ENCODE results near the gene TMC5. TPM values are rescaled to one million over a fixed set of nuclear protein-coding genes. Genes with fewer than 3 reads are reported as not detected.

TMC5 gene
- total and polyA plus RNA-seq, 2 of the 8 experiments (the other 6 are each of a cell fraction or from before 2014, with no cell fraction given), result 1.6 to 1.8 TPM

- H3K79me2 ChIP-seq (ENCODE audit: control insufficient read depth in 1 of 2, insufficient read depth in 2 of 2, low read length in 2 of 2), result no peaks in the 10 kb centered on the region
- no peak overlapping the region for H2BK12ac ChIP-seq (ENCODE audit: low read depth, low read length)
- H3K9ac ChIP-seq (replicated peaks in 1 of 4; ENCODE audit: extremely low read depth in 1 of 4, low read depth in 3 of 4, low read length in 3 of 4), result no peak overlapping the region
- H4K20me1 ChIP-seq (replicated peaks in 1 of 2; ENCODE audit: control insufficient read depth in 1 of 2, insufficient read depth in 2 of 2, low read length in 2 of 2), result no peaks in the 10 kb centered on the region
- 62% methylated on average over 2 of the region's 2 CpGs; no CpG with 5 or more reads in 1 of the 2 experiments for WGBS, 2 experiments (ENCODE audit: extremely low coverage in 1 of 2, insufficient coverage in 1 of 2, insufficient read length in 1 of 2, insufficient replicate concordance in 2 of 2, low coverage in 1 of 2, low lambda C conversion rate in 2 of 2, missing lambda C conversion rate in 1 of 2)
- H4K8ac ChIP-seq (ENCODE audit: extremely low read depth, insufficient read depth, low read length), result no peak overlapping the region
- H3K18ac ChIP-seq (ENCODE audit: extremely low read depth, low read length), result no peak overlapping the region
- no peak overlapping the region for H3K4me3 ChIP-seq (ENCODE audit: extremely low read depth in 1 of 4, insufficient read depth in 2 of 4, low read depth in 3 of 4, low read length in 4 of 4)
- H3K23ac ChIP-seq (ENCODE audit: insufficient read length), result no peak overlapping the region
- H4K91ac ChIP-seq (replicated peaks; ENCODE audit: insufficient read length, low read length), result no peak overlapping the region
- H3K36me3 ChIP-seq (ENCODE audit: control insufficient read depth in 2 of 4, insufficient read depth in 4 of 4, low read length in 3 of 4), result no peaks in the 10 kb centered on the region
- H2BK5ac ChIP-seq (ENCODE audit: low read depth, low read length), result no peak overlapping the region
- H3K23me2 ChIP-seq (ENCODE audit: low read depth, low read length), result no peaks in the 10 kb centered on the region
- H3K9me3 ChIP-seq (ENCODE audit: insufficient read depth in 2 of 2, low read depth in 1 of 2, low read length in 1 of 2), result no peaks in the 10 kb centered on the region
- TF ChIP-seq TCF12 (IDR thresholded peaks at IDR 0.05; ENCODE audit: low read depth, low read length) (no peak), CBX5 (IDR thresholded peaks at IDR 0.05; ENCODE audit: low read depth, low read length) (no peak), CBX8 (IDR thresholded peaks at IDR 0.05; ENCODE audit: borderline replicate concordance, low read depth, low read length) (no peak), MAFK (IDR thresholded peaks at IDR 0.05; ENCODE audit: low read depth, low read length) (no peak), POU5F1 (IDR thresholded peaks at IDR 0.05; ENCODE audit: low read depth, low read length) (no peak), PHF8 (conservative IDR thresholded peaks at IDR 0.05; ENCODE audit: low read depth, low read length) (no peak), BRCA1 (IDR thresholded peaks at IDR 0.05; ENCODE audit: low read depth, low read length) (no peak)
- H2BK15ac ChIP-seq (ENCODE audit: low read length), result no peak overlapping the region
- no peaks in the 10 kb centered on the region for H3K79me1 ChIP-seq (ENCODE audit: low read depth, low read length)
- FAIRE-seq (no peak), DNase-seq (ENCODE audit: low read depth in 1 of 2, low spot score in 2 of 2) (no peak)
- H3K4ac ChIP-seq (replicated peaks; ENCODE audit: insufficient read length, low read depth, low read length), result no peak overlapping the region
- H2BK120ac ChIP-seq (replicated peaks; ENCODE audit: low read depth, low read length), result no peak overlapping the region
- no peak overlapping the region for H3K4me2 ChIP-seq (ENCODE audit: insufficient read depth in 1 of 2, low read depth in 2 of 2, low read length in 2 of 2)
- no peak overlapping the region for H2AFZ ChIP-seq (ENCODE audit: low read length)
- H3K56ac ChIP-seq (replicated peaks; ENCODE audit: insufficient read length, low read depth, low read length), result no peak overlapping the region
- H4K5ac ChIP-seq (ENCODE audit: insufficient read length, low read depth, low read length), result no peak overlapping the region
- H3K27me3 ChIP-seq (replicated peaks in 1 of 4; ENCODE audit: control insufficient read depth in 3 of 4, extremely low read depth in 1 of 4, insufficient read depth in 3 of 4, low read length in 3 of 4), result no peaks in the 10 kb centered on the region
- no peak overlapping the region for H3K27ac ChIP-seq (ENCODE audit: low read depth, low read length)
- no peak overlapping the region for H2AK5ac ChIP-seq (ENCODE audit: low read depth, low read length)
- H3K4me1 ChIP-seq (replicated peaks in 1 of 4; ENCODE audit: control insufficient read depth in 3 of 4, insufficient read depth in 4 of 4, low read length in 3 of 4), result no peaks in the 10 kb centered on the region
- H2BK20ac ChIP-seq (ENCODE audit: low read length), result no peak overlapping the region
- POLR2A ChIA-PET (ENCODE audit: partially characterized antibody), result no interaction called here
- CTCF ChIA-PET (ENCODE audit: partially characterized antibody), result interaction anchor here (1.6 to 1.8 kb wide), 2 partner anchors 9 to 201 kb away, joined by 8 read pairs; no protein-coding TSS in a partner anchor
- H3K14ac ChIP-seq (ENCODE audit: insufficient read length), result no peak overlapping the region
Measured at GRCh38 chr16:19379838-19380237, 37.8 kb upstream of the TMC5 start.
